AG20443 (cell line): Measurements from ENCODE around the gene SLC36A1.

Experiments used
- DNase-seq: peaks from one replicate; pipeline ENCODE4 v3.0.0; 2012; ENCODE audit warnings: low spot score, mixed read lengths

Gene SLC36A1

GRCh38 chr5:151532416-151532815, 85.0 kb downstream of the SLC36A1 start:
- no peak for DNase-seq

- no peak for DNase-seq
Observed at GRCh38 chr5:151534350-151534749, 86.9 kb downstream of the SLC36A1 start.

GRCh38 chr5:151537044-151537443, 89.6 kb downstream of the SLC36A1 start:
- no peak for DNase-seq

GRCh38 chr5:151541571-151541970, 94.2 kb downstream of the SLC36A1 start:
- no peak for DNase-seq
